Osteoblast (primary cell): ENCODE data around the gene TMEM236. TPM values are rescaled to one million over a fixed set of nuclear protein-coding genes. Genes with fewer than 3 reads are reported as not detected.
"Not testable (repeated sequence)": the region's sequence is repeated elsewhere in the genome, so short reads cannot be mapped to it uniquely, and the experiment has no call there.

Source experiments
- DNase-seq: peaks from one replicate; pipeline ENCODE4 v3.0.0; 2011; ENCODE audit warnings: low spot score, mixed read lengths; ENCODE audit not compliant: insufficient read length; ENCODE audit errors: missing footprints
- H2AFZ ChIP-seq: 2 replicates; pipeline ENCODE4 v1.6.0; 2011; ENCODE audit warnings: mild to moderate bottlenecking, low read length
- H3K27ac ChIP-seq: 2 replicates; pipeline ENCODE4 v1.5.1; 2011; ENCODE audit warnings: mild to moderate bottlenecking, low read depth, low read length, moderate library complexity
- H3K27me3 ChIP-seq: 2 replicates; pipeline ENCODE4 v1.6.0; 2012; ENCODE audit warnings: mild to moderate bottlenecking, control low read depth, inconsistent platforms, low read length, moderate library complexity; ENCODE audit not compliant: insufficient read depth
- H3K36me3 ChIP-seq: 2 replicates; pipeline ENCODE4 v1.5.1; 2011; ENCODE audit warnings: mild to moderate bottlenecking, low read length, control low read depth, moderate library complexity; ENCODE audit not compliant: insufficient read depth
- H3K4me1 ChIP-seq: 2 replicates; pipeline ENCODE4 v1.5.1; 2011; ENCODE audit warnings: mild to moderate bottlenecking, low read length, control low read depth, moderate library complexity; ENCODE audit not compliant: insufficient read depth
- H3K4me2 ChIP-seq: 2 replicates; pipeline ENCODE4 v1.6.0; 2011; ENCODE audit warnings: mild to moderate bottlenecking, low read length; ENCODE audit not compliant: insufficient read depth
- H3K4me3 ChIP-seq: fragments of 200-600 bp; sonication (generic); 3 replicates; pipeline ENCODE4 v1.5.1; 2012; ENCODE audit warnings: mild to moderate bottlenecking, low read length, inconsistent platforms; ENCODE audit not compliant: insufficient read depth
- H3K79me2 ChIP-seq: 2 replicates; pipeline ENCODE4 v1.6.0; 2012; ENCODE audit warnings: mild to moderate bottlenecking, low read length, control low read depth, inconsistent platforms; ENCODE audit not compliant: insufficient read depth
- H3K9me3 ChIP-seq: 2 replicates; pipeline ENCODE4 v1.5.1; 2011; ENCODE audit warnings: low read depth, low read length, control low read depth
- H4K20me1 ChIP-seq: 2 replicates; pipeline ENCODE4 v1.6.0; 2012; ENCODE audit warnings: mild to moderate bottlenecking, low read length, control low read depth; ENCODE audit not compliant: insufficient read depth
- total RNA-seq: library from RNA; depleted of rRNA; stranded (reverse); fragments of >200 nt; gene quantifications from 2 replicates; pipeline ENCODE4 v1.2.3, GENCODE V29; 2012
- TF ChIP-seq, protein P1 (sequence below): IDR thresholded peaks from 2 replicates; pipeline ENCODE4 v1.5.1; 2011; ENCODE audit warnings: mild to moderate bottlenecking, low read depth, low read length, moderate library complexity; ENCODE audit errors: extremely low read depth

The TMEM236 gene
- total RNA-seq, 1 donor, result under 0.01 TPM

DNA sequence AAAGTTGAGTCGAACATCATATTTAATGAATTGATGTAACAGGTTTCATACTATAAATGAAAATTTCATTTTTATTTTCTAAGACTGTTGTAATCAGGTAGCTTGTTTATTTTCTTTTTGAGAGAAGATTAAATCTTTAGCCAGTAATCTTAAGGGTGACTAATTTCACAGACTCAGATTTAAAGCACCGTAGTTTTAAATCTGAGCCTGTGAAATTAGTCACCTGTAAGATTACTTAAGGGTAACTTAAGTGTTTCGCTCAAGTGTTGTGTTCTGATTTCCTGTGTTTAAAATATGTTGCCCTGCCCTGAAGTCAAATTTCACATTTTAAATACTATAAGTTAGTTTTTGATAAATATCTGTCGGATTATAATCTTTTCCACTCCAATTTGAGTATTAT lies 35.8 kb upstream of the TMEM236 start:
- Histone ChIP-seq H3K9me3 (no peaks in the 10 kb centered on the region), H3K4me2 (no peak overlapping the region), H3K4me1 (no peaks in the 10 kb centered on the region), H3K79me2 (no peaks in the 10 kb centered on the region), H3K27me3 (no peaks in the 10 kb centered on the region), H2AFZ (no peak overlapping the region), H3K4me3 (no peak overlapping the region), H3K27ac (no peak overlapping the region), H3K36me3 (peaks cover 28% of the 10 kb centered on the region), H4K20me1 (no peaks in the 10 kb centered on the region)
- TF ChIP-seq, protein P1, sequence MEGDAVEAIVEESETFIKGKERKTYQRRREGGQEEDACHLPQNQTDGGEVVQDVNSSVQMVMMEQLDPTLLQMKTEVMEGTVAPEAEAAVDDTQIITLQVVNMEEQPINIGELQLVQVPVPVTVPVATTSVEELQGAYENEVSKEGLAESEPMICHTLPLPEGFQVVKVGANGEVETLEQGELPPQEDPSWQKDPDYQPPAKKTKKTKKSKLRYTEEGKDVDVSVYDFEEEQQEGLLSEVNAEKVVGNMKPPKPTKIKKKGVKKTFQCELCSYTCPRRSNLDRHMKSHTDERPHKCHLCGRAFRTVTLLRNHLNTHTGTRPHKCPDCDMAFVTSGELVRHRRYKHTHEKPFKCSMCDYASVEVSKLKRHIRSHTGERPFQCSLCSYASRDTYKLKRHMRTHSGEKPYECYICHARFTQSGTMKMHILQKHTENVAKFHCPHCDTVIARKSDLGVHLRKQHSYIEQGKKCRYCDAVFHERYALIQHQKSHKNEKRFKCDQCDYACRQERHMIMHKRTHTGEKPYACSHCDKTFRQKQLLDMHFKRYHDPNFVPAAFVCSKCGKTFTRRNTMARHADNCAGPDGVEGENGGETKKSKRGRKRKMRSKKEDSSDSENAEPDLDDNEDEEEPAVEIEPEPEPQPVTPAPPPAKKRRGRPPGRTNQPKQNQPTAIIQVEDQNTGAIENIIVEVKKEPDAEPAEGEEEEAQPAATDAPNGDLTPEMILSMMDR, result no peak
- no peak for DNase-seq

DNA sequence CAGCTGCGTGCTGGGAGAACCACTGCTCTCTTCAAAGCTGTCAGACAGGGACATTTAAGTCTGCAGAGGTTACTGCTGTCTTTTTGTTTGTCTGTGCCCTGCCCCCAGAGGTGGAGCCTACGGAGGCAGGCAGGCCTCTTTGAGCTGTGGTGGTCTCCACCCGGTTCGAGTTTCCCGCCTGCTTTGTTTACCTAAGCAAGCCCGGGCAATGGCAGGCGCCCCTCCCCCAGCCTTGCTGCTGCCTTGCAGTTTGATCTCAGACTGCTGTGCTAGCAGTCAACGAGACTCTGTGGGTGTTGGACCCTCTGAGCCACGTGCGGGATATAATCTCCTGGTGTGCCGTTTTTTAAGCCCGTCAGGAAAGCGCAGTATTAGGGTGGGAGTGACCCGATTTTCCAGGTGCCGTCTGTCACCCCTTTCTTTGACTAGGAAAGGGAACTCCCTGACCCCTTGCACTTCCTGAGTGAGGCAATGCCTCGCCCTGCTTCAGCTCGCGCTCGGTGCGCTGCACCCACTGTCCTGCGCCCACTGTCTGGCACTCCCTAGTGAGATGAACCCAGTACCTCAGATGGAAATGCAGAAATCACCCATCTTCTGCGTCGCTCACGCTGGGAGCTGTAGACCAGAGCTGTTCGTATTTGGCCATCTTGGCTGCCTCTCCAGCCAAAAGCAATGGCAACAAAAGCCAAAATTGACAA lies 29.5 kb upstream of the TMEM236 start:
- H4K20me1 ChIP-seq, H3K4me2 ChIP-seq, H3K4me1 ChIP-seq, H3K9me3 ChIP-seq, H3K27me3 ChIP-seq, H3K36me3 ChIP-seq, H3K4me3 ChIP-seq, H3K79me2 ChIP-seq, H3K27ac ChIP-seq, DNase-seq, H2AFZ ChIP-seq: not testable (repeated sequence)

DNA sequence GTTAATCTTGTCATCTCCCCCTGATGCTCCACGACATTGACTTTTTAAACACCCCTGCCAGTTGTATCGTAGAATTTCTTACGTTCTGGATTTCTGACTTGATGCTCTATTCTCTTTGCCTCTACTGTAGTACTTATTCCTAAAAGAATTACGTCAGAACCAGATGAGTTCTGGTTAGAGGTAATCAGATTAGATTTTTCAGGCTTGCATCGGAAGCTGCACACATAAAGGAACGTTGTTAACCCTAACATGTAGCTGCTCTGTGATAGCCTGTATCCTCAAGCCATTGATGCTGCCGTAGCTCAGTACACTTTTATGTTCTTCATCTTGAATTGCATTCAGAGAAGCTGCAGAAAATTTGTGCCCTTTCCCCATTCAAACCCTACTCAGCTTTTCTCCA lies 26.3 kb upstream of the TMEM236 start:
- no peak overlapping the region for H3K4me2 ChIP-seq
- H3K36me3 ChIP-seq, result no peaks in the 10 kb centered on the region
- H3K4me1 ChIP-seq, result no peaks in the 10 kb centered on the region
- H3K27me3 ChIP-seq, result no peaks in the 10 kb centered on the region
- no peaks in the 10 kb centered on the region for H4K20me1 ChIP-seq
- no peak overlapping the region for H3K4me3 ChIP-seq
- DNase-seq, result no peak
- no peak overlapping the region for H2AFZ ChIP-seq
- TF ChIP-seq, protein P1, result no peak
- H3K79me2 ChIP-seq, result no peaks in the 10 kb centered on the region
- H3K9me3 ChIP-seq, result no peaks in the 10 kb centered on the region
- no peak overlapping the region for H3K27ac ChIP-seq

DNA sequence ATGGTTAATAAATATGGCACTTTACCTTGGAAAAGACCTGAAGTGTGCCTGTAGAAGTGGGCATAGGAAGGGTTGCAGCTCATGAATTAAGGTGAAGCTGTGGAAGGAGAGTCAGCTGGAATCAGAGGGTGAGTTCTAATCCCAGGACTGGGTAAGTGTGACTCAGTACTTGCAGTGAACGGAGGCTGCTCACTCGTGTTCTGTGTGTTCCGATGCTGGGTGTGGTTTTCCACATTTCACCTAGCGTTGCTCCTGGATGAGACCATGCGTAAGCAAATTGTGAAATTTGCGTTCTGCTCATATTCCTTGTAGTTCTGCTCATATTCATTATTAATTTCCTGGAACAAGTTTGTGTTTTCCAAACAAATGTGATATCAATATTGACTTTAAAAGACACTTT lies 22.4 kb upstream of the TMEM236 start:
- no peaks in the 10 kb centered on the region for H3K4me1 ChIP-seq
- DNase-seq, result no peak
- H3K4me2 ChIP-seq, result no peak overlapping the region
- no peaks in the 10 kb centered on the region for H3K36me3 ChIP-seq
- no peak overlapping the region for H3K27ac ChIP-seq
- no peak overlapping the region for H2AFZ ChIP-seq
- no peaks in the 10 kb centered on the region for H3K9me3 ChIP-seq
- no peaks in the 10 kb centered on the region for H3K27me3 ChIP-seq
- no peaks in the 10 kb centered on the region for H3K79me2 ChIP-seq
- H4K20me1 ChIP-seq, result no peaks in the 10 kb centered on the region
- H3K4me3 ChIP-seq, result no peak overlapping the region
- TF ChIP-seq, protein P1, result no peak
